Endodermal cell (in vitro differentiated cells): ENCODE measurements around the gene BTBD9. TPM values are rescaled to one million over a fixed set of nuclear protein-coding genes. Genes with fewer than 3 reads are reported as not detected.

Source experiments
- DNase-seq: peaks from one replicate; pipeline ENCODE4 v3.0.0-alpha.2; 2017
- H3K27ac ChIP-seq: 2 replicates; pipeline ENCODE4 v1.5.1; 2013; ENCODE audit warnings: mild to moderate bottlenecking, low read depth, low read length, moderate library complexity
- H3K27me3 ChIP-seq: 2 replicates; pipeline ENCODE4 v1.6.1; 2013; ENCODE audit warnings: mild to moderate bottlenecking, low read length, moderate library complexity; ENCODE audit not compliant: insufficient read depth, control insufficient read depth, poor library complexity, severe bottlenecking
- H3K36me3 ChIP-seq: 2 replicates; pipeline ENCODE4 v1.7.0; 2013; ENCODE audit warnings: mild to moderate bottlenecking, low read length, moderate library complexity; ENCODE audit not compliant: control insufficient read depth, insufficient read depth
- H3K4me1 ChIP-seq: one replicate; pipeline ENCODE4 v1.7.0; 2013; ENCODE audit warnings: low read length; ENCODE audit not compliant: control insufficient read depth, insufficient read depth
- H3K4me3 ChIP-seq: 2 replicates; pipeline ENCODE4 v1.5.1; 2013; ENCODE audit warnings: mild to moderate bottlenecking, low read length, moderate library complexity
- H3K9ac ChIP-seq: 2 replicates; pipeline ENCODE4 v1.6.1; 2013; ENCODE audit warnings: mild to moderate bottlenecking, low read length, moderate library complexity; ENCODE audit not compliant: poor library complexity, severe bottlenecking; ENCODE audit errors: extremely low read depth
- H3K9me3 ChIP-seq: 2 replicates; pipeline ENCODE4 v1.6.1; 2013; ENCODE audit warnings: mild to moderate bottlenecking, low read length, moderate library complexity; ENCODE audit not compliant: control insufficient read depth
- H3K27ac Mint-ChIP-seq: 2 replicates; pipeline ENCODE4 v1.8.0; 2020; ENCODE audit warnings: mixed read lengths
- H3K27me3 Mint-ChIP-seq: 2 replicates; pipeline ENCODE4 v1.8.0; 2021; ENCODE audit warnings: mild to moderate bottlenecking, mixed read lengths; ENCODE audit not compliant: insufficient read depth
- H3K36me3 Mint-ChIP-seq: 2 replicates; pipeline ENCODE4 v1.8.0; 2020; ENCODE audit warnings: low read depth, mixed read lengths
- H3K4me1 Mint-ChIP-seq: 2 replicates; pipeline ENCODE4 v1.8.0; 2020; ENCODE audit warnings: mixed read lengths
- H3K4me3 Mint-ChIP-seq: 2 replicates; pipeline ENCODE4 v1.8.0; 2020; ENCODE audit warnings: mild to moderate bottlenecking, moderate library complexity, mixed read lengths
- H3K9me3 Mint-ChIP-seq: 2 replicates; pipeline ENCODE4 v1.8.0; 2020; ENCODE audit warnings: mild to moderate bottlenecking, mixed read lengths
- CTCF ChIP-seq: fragments of 200-600 bp; sonication (generic); conservative IDR thresholded peaks from 2 replicates; pipeline ENCODE4 v1.5.0; 2021; ENCODE audit warnings: antibody characterized with exemption, mild to moderate bottlenecking
- WGBS, 2 experiments: methylation state at CpG; one replicate each; pipeline versions ENCODE4 v1.1.5 to v1.1.7; 2013; ENCODE audit warnings: missing lambda C conversion rate in 2 of 2, mixed read lengths in 1 of 2; ENCODE audit not compliant: insufficient coverage in 1 of 2, insufficient read length in 1 of 2; 5-methylcytosine and 5-hydroxymethylcytosine counted together
- total RNA-seq, 2 donors: library from RNA; stranded (reverse); fragmentation: NEBNext Ultra II Directional in 1 of 2; extraction: Animal tissue kit (Norgen Biotek cat#: 25700) in 1 of 2; gene quantifications; 2 replicates in 1 of 2; 3 replicates in 1 of 2; pipeline ENCODE4 v1.2.1, GENCODE V29; 2021

The BTBD9 gene
- total RNA-seq, 2 donors from 2014 or later, result 7.6 to 12.3 TPM

- no peaks in the 10 kb centered on the region for H3K9me3 ChIP-seq
- Mint-ChIP-seq H3K27ac (no peak overlapping the region), H3K9me3 (no peaks in the 10 kb centered on the region), H3K4me1 (peaks cover 7% of the 10 kb centered on the region), H3K36me3 (peaks cover 26% of the 10 kb centered on the region), H3K27me3 (no peaks in the 10 kb centered on the region), H3K4me3 (no peak overlapping the region)
- no peaks in the 10 kb centered on the region for H3K27me3 ChIP-seq
- 89 to 95% methylated on average over 8 to 11 of the region's 11 CpGs for WGBS, 2 experiments
- H3K4me1 ChIP-seq, result no peaks in the 10 kb centered on the region
- H3K36me3 ChIP-seq, result peaks cover 7% of the 10 kb centered on the region
- TF ChIP-seq CTCF, result no peak
- no peak overlapping the region for H3K9ac ChIP-seq
- no peak for DNase-seq
- H3K27ac ChIP-seq, result no peak overlapping the region
- no peak overlapping the region for H3K4me3 ChIP-seq
Observed at GRCh38 chr6:38157905-38158304, 481.8 kb downstream of the BTBD9 start.

- H3K27ac ChIP-seq, result no peak overlapping the region
- no peaks in the 10 kb centered on the region for H3K9me3 Mint-ChIP-seq
- H3K27me3 ChIP-seq, result no peaks in the 10 kb centered on the region
- peaks cover 11% of the 10 kb centered on the region for H3K36me3 ChIP-seq
- no peak for DNase-seq
- WGBS, 2 experiments, result 94 to 100% methylated on average over 3 to 10 of the region's 10 CpGs
- H3K27me3 Mint-ChIP-seq, result no peaks in the 10 kb centered on the region
- peaks cover 35% of the 10 kb centered on the region for H3K36me3 Mint-ChIP-seq
- no peak overlapping the region for H3K4me3 Mint-ChIP-seq
- no peaks in the 10 kb centered on the region for H3K9me3 ChIP-seq
- no peaks in the 10 kb centered on the region for H3K4me1 ChIP-seq
- peaks cover 5% of the 10 kb centered on the region for H3K4me1 Mint-ChIP-seq
- H3K9ac ChIP-seq, result no peak overlapping the region
- H3K4me3 ChIP-seq, result no peak overlapping the region
- H3K27ac Mint-ChIP-seq, result no peak overlapping the region
- no peak for TF ChIP-seq CTCF
Observed at GRCh38 chr6:38156818-38157565, 482.7 kb downstream of the BTBD9 start.

GRCh38 chr6:38155621-38156204, 484.0 kb downstream of the BTBD9 start:
- Histone ChIP-seq H3K27me3 (no peaks in the 10 kb centered on the region), H3K36me3 (peaks cover 11% of the 10 kb centered on the region), H3K9me3 (no peaks in the 10 kb centered on the region), H3K4me1 (no peaks in the 10 kb centered on the region), H3K9ac (no peak overlapping the region), H3K4me3 (no peak overlapping the region), H3K27ac (peak overlapping the region; percentile 7)
- Mint-ChIP-seq H3K4me1 (no peaks in the 10 kb centered on the region), H3K27me3 (no peaks in the 10 kb centered on the region), H3K9me3 (no peaks in the 10 kb centered on the region), H3K36me3 (peaks cover 28% of the 10 kb centered on the region), H3K27ac (no peak overlapping the region), H3K4me3 (no peak overlapping the region)
- no peak for DNase-seq
- TF ChIP-seq CTCF, result no peak
- 94 to 96% methylated on average over 5 to 6 of the region's 6 CpGs for WGBS, 2 experiments
